Astrocyte of the cerebellum (primary cell): ENCODE results near the gene P3R3URF.

ENCODE experiments used
- DNase-seq: peaks from one replicate; pipeline ENCODE4 v3.0.0-alpha.2; 2011; ENCODE audit warnings: low read depth
- H3K4me3 ChIP-seq: 2 replicates; pipeline ENCODE4 v1.5.1; 2011; ENCODE audit warnings: mild to moderate bottlenecking, low read depth, low read length, moderate library complexity
- CTCF ChIP-seq: IDR thresholded peaks from 2 replicates; pipeline ENCODE4 v1.5.1; 2012; ENCODE audit warnings: low read length, low read depth, moderate library complexity, mild to moderate bottlenecking; ENCODE audit errors: missing control alignments
- in situ Hi-C: cut with HindIII; loops from 2 replicates; pipeline ENCODE4 v1.10.0; 2017; ENCODE audit warnings: low sequenced_read_pairs

P3R3URF gene

DNA sequence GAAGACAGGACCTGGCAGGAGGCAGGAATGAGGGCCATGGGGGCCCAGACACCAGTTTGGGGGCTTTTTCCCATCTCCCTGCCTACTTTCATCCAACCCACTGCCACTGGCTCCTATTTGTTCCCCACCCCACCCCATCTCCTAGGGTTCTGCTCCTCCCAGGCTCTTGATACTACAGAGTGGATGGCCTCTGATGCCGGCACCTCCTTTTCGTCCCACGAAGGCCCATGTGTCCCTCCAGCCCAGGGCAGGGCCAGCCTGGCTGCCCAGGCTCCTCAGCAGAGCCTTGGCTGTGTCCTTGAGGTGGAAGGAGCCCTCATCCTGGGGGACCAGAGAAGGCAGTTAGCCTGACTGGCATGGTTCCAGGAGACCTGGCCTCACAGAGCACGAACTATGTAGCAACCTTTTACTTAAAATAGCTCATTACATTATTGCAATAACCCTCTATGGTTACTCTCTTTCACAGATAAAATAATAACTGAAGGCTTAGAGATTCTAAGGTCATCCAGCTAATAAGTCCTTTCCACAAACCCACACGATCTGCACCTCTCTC is 18.4 kb upstream of the P3R3URF start:
- DNase-seq: no peak
- in situ Hi-C loops: loop anchor here (5.0 kb wide), 1 partner anchor 78 kb away; no protein-coding TSS in a partner anchor
- TF ChIP-seq CTCF: no peak
- no peak overlapping the region for H3K4me3 ChIP-seq

DNA sequence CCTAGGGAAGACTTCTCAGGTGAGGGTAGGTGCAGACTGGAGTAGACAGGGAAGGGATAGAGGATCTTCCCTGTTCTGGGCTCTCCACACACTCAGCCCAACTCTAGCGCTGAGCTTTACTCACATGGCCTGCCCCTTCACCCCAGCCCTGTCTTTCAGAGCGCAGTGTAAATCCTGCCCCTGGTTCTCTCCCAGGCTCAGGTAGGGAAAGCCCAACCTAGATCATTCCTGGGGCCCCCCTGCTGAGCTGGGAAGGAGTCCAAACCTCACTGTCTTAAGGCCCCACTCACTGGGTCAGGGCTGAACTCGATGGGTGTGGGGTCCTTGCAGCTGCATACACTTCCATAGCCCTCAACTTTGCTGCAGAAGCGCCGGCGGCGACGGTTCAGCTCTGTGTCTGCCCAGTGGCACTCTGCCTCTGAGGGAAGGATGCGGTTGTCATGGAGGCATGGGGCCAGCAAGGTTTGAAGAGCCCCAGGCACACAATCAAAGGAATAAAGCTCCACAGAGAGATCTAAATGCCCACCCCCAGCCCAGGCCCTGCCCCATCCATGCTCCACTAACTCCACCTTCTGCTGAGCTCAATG is 17.8 kb upstream of the P3R3URF start:
- no peak for DNase-seq
- in situ Hi-C loops: no loop called here
- TF ChIP-seq CTCF: no peak
- no peak overlapping the region for H3K4me3 ChIP-seq

GRCh38 chr1:46193285-46193684 is 17.0 kb upstream of the P3R3URF start:
- TF ChIP-seq CTCF: no peak
- no peak overlapping the region for H3K4me3 ChIP-seq
- DNase-seq: no peak
- in situ Hi-C loops: no loop called here

- no peak overlapping the region for H3K4me3 ChIP-seq
- no peak for TF ChIP-seq CTCF
- no peak for DNase-seq
- in situ Hi-C loops: no loop called here
Measured at GRCh38 chr1:46192171-46192570, 15.9 kb upstream of the P3R3URF start.

DNA sequence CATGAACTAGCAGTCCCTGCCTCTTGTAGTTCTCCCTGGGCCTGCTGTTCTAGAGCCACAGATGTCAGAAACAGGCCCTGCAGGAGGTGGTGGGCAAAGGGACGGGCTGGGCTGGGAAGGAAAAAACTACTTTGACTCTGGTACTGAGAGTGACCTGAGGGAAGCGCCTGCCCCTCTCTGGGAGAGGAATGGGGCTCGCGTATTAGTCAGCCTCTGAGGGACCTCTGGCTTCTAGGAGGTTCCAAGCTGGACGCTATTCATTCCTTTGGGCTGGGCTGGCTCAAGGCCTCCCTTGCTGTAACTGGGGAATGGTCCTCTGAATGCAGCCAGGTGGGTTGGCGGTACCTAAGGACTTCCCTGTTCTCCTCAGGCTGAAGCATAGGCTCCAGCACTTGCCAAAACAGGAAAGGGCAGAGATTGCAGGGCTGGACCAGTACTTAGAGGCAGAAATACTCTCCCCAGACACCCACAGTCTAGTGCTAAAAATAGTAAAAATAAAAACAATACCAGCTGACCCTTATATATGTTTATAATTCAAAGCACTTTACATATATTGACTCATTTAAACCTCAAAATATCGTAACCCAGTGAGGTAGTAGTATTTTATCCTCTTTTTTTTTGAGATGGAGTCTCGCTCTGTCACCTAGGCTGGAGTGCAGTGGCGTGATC is 14.9 kb upstream of the P3R3URF start:
- no peak for DNase-seq
- in situ Hi-C loops: no loop called here
- no peak overlapping the region for H3K4me3 ChIP-seq
- no peak for TF ChIP-seq CTCF

DNA sequence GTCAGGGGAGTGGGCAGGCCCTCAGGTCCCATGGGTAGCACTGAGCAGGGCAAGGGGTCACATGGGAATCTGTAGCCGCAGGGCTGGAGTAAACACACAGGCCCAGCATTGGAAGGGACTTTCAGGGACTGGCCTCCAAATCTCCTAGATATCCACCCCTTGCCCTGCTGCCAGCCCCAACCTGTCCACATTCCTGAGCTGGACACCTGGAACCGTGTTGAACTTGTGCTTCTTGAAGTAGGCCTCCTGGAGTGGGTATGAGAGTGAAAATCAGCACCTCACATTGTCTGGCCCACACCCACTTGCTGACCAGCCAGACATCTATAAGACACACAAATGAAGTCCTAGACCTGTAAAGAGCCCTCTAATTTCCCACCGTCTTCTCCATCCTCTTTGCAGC is 14.3 kb upstream of the P3R3URF start:
- TF ChIP-seq CTCF: no peak
- H3K4me3 ChIP-seq: no peak overlapping the region
- DNase-seq: no peak
- in situ Hi-C loops: no loop called here
